C4-2B (cell line): ENCODE results near the gene PDE4B.

ENCODE experiments used
- CTCF ChIP-seq: fragments of 450-650 bp; conservative IDR thresholded peaks from 2 replicates; pipeline ENCODE4 v1.5.1; 2017; ENCODE audit warnings: mild to moderate bottlenecking
- ZFX ChIP-seq: fragments of 450-650 bp; IDR thresholded peaks from 2 replicates; pipeline ENCODE4 v1.6.1; 2017

DNA sequence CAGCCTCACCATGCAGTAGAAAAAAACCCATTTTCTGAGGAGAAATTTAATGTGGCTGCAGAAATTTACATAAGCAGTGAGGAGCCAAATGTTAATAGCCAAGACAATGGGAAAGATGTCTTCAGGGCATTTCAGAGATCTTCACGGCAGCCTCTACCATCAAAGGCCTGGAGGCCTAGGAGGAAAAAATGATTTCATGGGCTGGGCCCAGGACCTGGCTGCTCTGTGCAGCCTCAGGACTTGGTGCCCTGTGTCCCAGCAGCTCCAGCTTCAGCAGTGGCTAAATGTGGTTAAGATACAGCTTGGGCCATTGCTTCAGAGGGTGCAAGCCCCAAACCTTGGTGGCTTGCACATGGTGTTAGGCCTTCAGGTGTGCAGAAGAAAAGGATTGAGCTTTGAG, 48.0 kb upstream of the PDE4B start:
- TF ChIP-seq CTCF (no peak), ZFX (no peak)
